ENCODE data around the gene LRRC4C.

Gene LRRC4C

DNA sequence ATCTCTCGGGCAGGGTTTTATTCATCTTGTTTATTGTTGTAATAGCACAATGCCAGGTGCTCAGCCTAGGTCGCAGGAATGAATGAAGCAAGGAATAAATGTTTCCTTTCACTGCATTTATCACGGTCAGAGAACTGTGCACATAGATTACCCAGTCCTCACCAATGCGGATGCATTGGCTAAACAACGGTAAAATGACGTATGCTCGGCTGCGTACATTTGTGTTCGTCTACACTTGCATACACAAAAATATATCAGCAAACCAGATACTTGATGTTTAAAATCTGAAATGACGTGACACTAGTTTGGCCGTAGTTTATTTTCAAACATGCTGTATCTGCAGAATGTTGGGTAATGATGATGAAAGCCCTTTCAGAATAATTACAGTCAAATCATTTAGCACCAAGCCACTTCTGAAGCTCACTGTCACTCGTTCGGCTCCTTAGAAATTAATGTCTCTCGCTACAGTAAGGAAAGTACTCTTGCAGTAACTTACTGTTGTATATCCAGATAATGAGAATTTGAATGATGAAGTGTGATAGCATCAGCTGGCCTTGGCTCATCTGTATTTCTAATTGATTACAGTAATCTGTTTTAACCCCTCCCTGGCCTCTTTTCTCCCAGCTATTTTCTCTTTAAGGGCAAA is 268.9 kb downstream of the LRRC4C start:
- Histone ChIP-seq H3K4me1 (ENCODE audit: control insufficient read depth, insufficient read depth, low read length) (no peaks in the 10 kb centered on the region), H3K9ac (ENCODE audit: low read length) (no peak overlapping the region), H3K4me3 (ENCODE audit: low read length) (no peak overlapping the region), H3K9me3 (ENCODE audit: control insufficient read depth, low read length) (peaks cover 11% of the 10 kb centered on the region), H3K36me3 (ENCODE audit: control insufficient read depth, insufficient read depth, low read length, severe bottlenecking) (no peaks in the 10 kb centered on the region), H3K27me3 (replicated peaks; ENCODE audit: control insufficient read depth, insufficient read depth, low read length) (no peaks in the 10 kb centered on the region)
- no peak for DNase-seq (ENCODE audit: low read depth)

- Histone ChIP-seq H3K4me3 (ENCODE audit: low read length) (no peak overlapping the region), H3K4me1 (ENCODE audit: control insufficient read depth, insufficient read depth, low read length) (no peaks in the 10 kb centered on the region), H3K9me3 (ENCODE audit: control insufficient read depth, low read length) (peaks cover 11% of the 10 kb centered on the region), H3K36me3 (ENCODE audit: control insufficient read depth, insufficient read depth, low read length, severe bottlenecking) (no peaks in the 10 kb centered on the region), H3K27me3 (replicated peaks; ENCODE audit: control insufficient read depth, insufficient read depth, low read length) (no peaks in the 10 kb centered on the region), H3K9ac (ENCODE audit: low read length) (no peak overlapping the region)
- DNase-seq (ENCODE audit: low read depth): no peak
These were observed 269.6 kb downstream of the LRRC4C start for GRCh38 chr11:41189701-41190436.

- Histone ChIP-seq H3K36me3 (ENCODE audit: control insufficient read depth, insufficient read depth, low read length, severe bottlenecking) (no peaks in the 10 kb centered on the region), H3K9me3 (ENCODE audit: control insufficient read depth, low read length) (no peaks in the 10 kb centered on the region), H3K27me3 (replicated peaks; ENCODE audit: control insufficient read depth, insufficient read depth, low read length) (no peaks in the 10 kb centered on the region), H3K4me1 (ENCODE audit: control insufficient read depth, insufficient read depth, low read length) (no peaks in the 10 kb centered on the region), H3K9ac (ENCODE audit: low read length) (no peak overlapping the region), H3K4me3 (ENCODE audit: low read length) (no peak overlapping the region)
- no peak for DNase-seq (ENCODE audit: low read depth)
These were observed 281.7 kb downstream of the LRRC4C start for GRCh38 chr11:41177791-41178190.

DNA sequence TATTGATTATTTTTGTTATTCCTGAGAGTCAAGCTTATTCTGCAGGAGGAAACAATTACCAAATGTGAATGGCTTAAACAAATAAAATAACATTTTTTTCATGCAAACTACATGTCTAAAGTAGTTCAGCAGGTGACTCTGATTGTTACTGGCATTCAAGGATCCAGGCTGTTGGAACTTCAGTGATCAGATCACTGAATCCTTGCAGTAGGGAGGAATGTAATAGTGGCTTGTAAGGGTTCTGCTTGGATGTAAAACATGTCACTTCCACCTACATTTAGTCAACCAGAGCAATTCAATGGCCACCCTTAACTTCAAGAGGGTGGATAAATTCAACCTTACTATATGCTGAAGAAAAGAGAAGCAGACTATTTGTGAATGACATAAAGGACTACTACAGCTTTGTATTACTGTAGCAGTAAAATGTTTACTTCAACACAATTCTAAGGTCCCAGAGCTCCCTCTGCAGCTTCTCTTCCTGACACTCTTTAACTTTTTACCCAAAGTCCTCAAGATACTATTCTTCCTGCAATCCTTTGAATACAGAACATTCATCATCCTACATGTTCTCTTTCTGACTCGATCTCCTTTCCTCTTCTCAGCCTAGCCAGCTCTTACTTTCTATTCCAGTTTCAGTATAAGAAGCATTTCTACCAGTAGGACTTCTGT is 284.0 kb downstream of the LRRC4C start:
- H3K36me3 ChIP-seq (ENCODE audit: control insufficient read depth, insufficient read depth, low read length, severe bottlenecking): no peaks in the 10 kb centered on the region
- no peaks in the 10 kb centered on the region for H3K9me3 ChIP-seq (ENCODE audit: control insufficient read depth, low read length)
- H3K4me1 ChIP-seq (ENCODE audit: control insufficient read depth, insufficient read depth, low read length): no peaks in the 10 kb centered on the region
- no peaks in the 10 kb centered on the region for H3K27me3 ChIP-seq (replicated peaks; ENCODE audit: control insufficient read depth, insufficient read depth, low read length)
- DNase-seq (ENCODE audit: low read depth): no peak
- no peak overlapping the region for H3K4me3 ChIP-seq (ENCODE audit: low read length)
- no peak overlapping the region for H3K9ac ChIP-seq (ENCODE audit: low read length)

DNA sequence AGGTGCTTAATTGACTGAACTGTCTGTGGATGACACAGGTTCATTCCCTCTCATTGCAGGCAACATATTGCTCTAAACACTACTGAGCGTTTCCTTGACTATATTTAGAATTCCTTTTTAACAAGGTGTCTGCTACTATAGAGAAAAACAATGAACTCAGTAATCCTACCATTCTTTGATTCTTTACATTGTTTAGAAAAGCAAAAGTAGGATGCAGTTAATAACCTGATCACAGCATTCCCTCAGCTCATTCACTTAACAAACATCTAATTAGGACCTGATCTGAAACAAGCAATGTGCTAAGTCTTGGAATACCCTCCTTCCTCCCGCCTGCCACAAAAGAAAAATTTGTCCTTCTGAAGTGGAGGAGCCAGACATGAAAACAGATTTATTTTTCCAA is 313.1 kb downstream of the LRRC4C start:
- Histone ChIP-seq H3K4me1 (ENCODE audit: control insufficient read depth, insufficient read depth, low read length) (no peaks in the 10 kb centered on the region), H3K27me3 (replicated peaks; ENCODE audit: control insufficient read depth, insufficient read depth, low read length) (no peaks in the 10 kb centered on the region), H3K9me3 (ENCODE audit: control insufficient read depth, low read length) (no peaks in the 10 kb centered on the region), H3K9ac (ENCODE audit: low read length) (no peak overlapping the region), H3K4me3 (ENCODE audit: low read length) (no peak overlapping the region), H3K36me3 (ENCODE audit: control insufficient read depth, insufficient read depth, low read length, severe bottlenecking) (no peaks in the 10 kb centered on the region)
- no peak for DNase-seq (ENCODE audit: low read depth)

- H3K9me3 ChIP-seq (ENCODE audit: control insufficient read depth, low read length): no peaks in the 10 kb centered on the region
- DNase-seq (ENCODE audit: low read depth): no peak
- H3K36me3 ChIP-seq (ENCODE audit: control insufficient read depth, insufficient read depth, low read length, severe bottlenecking): no peaks in the 10 kb centered on the region
- H3K27me3 ChIP-seq (replicated peaks; ENCODE audit: control insufficient read depth, insufficient read depth, low read length): no peaks in the 10 kb centered on the region
- H3K4me1 ChIP-seq (ENCODE audit: control insufficient read depth, insufficient read depth, low read length): no peaks in the 10 kb centered on the region
- H3K4me3 ChIP-seq (ENCODE audit: low read length): no peak overlapping the region
- H3K9ac ChIP-seq (ENCODE audit: low read length): no peak overlapping the region
These were observed 314.0 kb downstream of the LRRC4C start for GRCh38 chr11:41145420-41145819.

DNA sequence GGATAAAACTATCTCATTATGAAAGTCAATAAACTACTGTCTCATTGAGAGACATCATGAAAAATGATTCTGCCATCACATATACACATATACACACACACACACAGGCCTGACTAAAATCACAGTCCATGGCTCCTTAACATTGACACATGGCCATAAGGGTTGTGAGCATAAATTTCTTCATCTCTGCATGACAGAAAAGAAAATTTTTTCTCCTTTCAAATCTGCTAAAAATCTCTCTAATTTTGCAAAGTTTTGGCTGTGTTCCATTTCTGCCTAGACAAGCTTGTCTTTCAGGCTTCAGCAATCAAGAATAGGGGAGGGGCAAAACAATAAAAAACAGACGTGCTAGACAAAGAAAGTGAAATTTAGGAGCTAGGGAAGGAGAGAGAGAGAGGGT is 324.5 kb downstream of the LRRC4C start:
- H3K36me3 ChIP-seq (ENCODE audit: control insufficient read depth, insufficient read depth, low read length, severe bottlenecking): no peaks in the 10 kb centered on the region
- H3K9me3 ChIP-seq (ENCODE audit: control insufficient read depth, low read length): no peaks in the 10 kb centered on the region
- no peak for DNase-seq (ENCODE audit: low read depth)
- no peak overlapping the region for H3K9ac ChIP-seq (ENCODE audit: low read length)
- no peak overlapping the region for H3K4me3 ChIP-seq (ENCODE audit: low read length)
- no peaks in the 10 kb centered on the region for H3K4me1 ChIP-seq (ENCODE audit: control insufficient read depth, insufficient read depth, low read length)
- H3K27me3 ChIP-seq (replicated peaks; ENCODE audit: control insufficient read depth, insufficient read depth, low read length): no peaks in the 10 kb centered on the region

GRCh38 chr11:41133023-41133422 is 326.4 kb downstream of the LRRC4C start:
- DNase-seq (ENCODE audit: low read depth): no peak

DNA sequence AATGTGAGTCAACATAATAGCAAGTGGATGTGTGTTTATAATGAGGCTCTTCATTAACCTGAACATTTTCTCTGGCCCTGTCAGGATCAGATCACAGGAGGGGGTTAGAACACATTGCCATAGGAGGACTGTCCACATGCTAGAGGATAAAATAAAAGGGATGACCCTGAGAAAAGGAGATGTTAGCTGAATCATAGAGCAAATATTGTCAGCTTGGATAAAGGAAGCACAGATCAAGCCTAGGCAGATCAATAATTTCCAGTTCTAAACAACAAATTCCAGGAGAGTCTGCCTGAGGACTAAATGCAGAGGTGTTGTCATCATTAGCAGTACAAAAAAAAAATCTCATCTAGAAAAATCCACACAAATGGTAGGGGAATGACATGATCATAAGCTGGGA is 337.9 kb downstream of the LRRC4C start:
- H3K4me3 ChIP-seq (ENCODE audit: low read length): no peak overlapping the region
- DNase-seq (ENCODE audit: low read depth): no peak
- H3K36me3 ChIP-seq (ENCODE audit: control insufficient read depth, insufficient read depth, low read length, severe bottlenecking): no peaks in the 10 kb centered on the region

More at GRCh38 chr11:41133023-41133422, 326.4 kb downstream of the LRRC4C start:
- no peaks in the 10 kb centered on the region for H3K9me3 ChIP-seq (ENCODE audit: control insufficient read depth, low read length)
- no peak overlapping the region for H3K9ac ChIP-seq (ENCODE audit: low read length)
- no peak overlapping the region for H3K4me3 ChIP-seq (ENCODE audit: low read length)
- no peaks in the 10 kb centered on the region for H3K36me3 ChIP-seq (ENCODE audit: control insufficient read depth, insufficient read depth, low read length, severe bottlenecking)
- H3K4me1 ChIP-seq (ENCODE audit: control insufficient read depth, insufficient read depth, low read length): no peaks in the 10 kb centered on the region
- H3K27me3 ChIP-seq (replicated peaks; ENCODE audit: control insufficient read depth, insufficient read depth, low read length): no peaks in the 10 kb centered on the region

DNA sequence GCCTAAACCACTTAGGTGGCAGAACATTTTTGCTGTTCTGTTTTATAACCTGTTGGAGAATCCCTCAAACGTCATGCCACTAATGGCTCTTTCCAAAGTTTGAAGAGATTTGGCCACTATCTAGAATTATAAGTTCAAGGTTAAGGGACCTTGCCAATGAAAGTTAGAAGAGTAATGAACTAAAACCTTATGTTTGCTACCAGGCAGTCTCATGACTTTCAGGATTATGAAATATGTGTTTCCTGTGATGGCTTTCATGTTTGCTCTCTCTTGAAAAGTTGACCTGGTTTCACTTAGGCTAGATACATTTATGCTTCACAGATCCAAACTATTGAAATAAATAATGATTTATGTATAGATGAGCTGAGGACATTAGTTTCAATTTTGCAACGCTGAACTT is 340.0 kb downstream of the LRRC4C start:
- H3K4me1 ChIP-seq (ENCODE audit: control insufficient read depth, insufficient read depth, low read length): no peaks in the 10 kb centered on the region
- no peaks in the 10 kb centered on the region for H3K9me3 ChIP-seq (ENCODE audit: control insufficient read depth, low read length)
- no peak overlapping the region for H3K9ac ChIP-seq (ENCODE audit: low read length)
- no peaks in the 10 kb centered on the region for H3K36me3 ChIP-seq (ENCODE audit: control insufficient read depth, insufficient read depth, low read length, severe bottlenecking)
- no peak for DNase-seq (ENCODE audit: low read depth)
- H3K4me3 ChIP-seq (ENCODE audit: low read length): no peak overlapping the region
- no peaks in the 10 kb centered on the region for H3K27me3 ChIP-seq (replicated peaks; ENCODE audit: control insufficient read depth, insufficient read depth, low read length)

More for the DNA sequence above, 337.9 kb downstream of the LRRC4C start:
- no peak overlapping the region for H3K9ac ChIP-seq (ENCODE audit: low read length)
- no peaks in the 10 kb centered on the region for H3K9me3 ChIP-seq (ENCODE audit: control insufficient read depth, low read length)
- no peaks in the 10 kb centered on the region for H3K4me1 ChIP-seq (ENCODE audit: control insufficient read depth, insufficient read depth, low read length)
- no peaks in the 10 kb centered on the region for H3K27me3 ChIP-seq (replicated peaks; ENCODE audit: control insufficient read depth, insufficient read depth, low read length)

- no peaks in the 10 kb centered on the region for H3K9me3 ChIP-seq (ENCODE audit: control insufficient read depth, low read length)
- H3K27me3 ChIP-seq (replicated peaks; ENCODE audit: control insufficient read depth, insufficient read depth, low read length): no peaks in the 10 kb centered on the region
- no peak overlapping the region for H3K9ac ChIP-seq (ENCODE audit: low read length)
- no peaks in the 10 kb centered on the region for H3K4me1 ChIP-seq (ENCODE audit: control insufficient read depth, insufficient read depth, low read length)
- no peak for DNase-seq (ENCODE audit: low read depth)
- no peak overlapping the region for H3K4me3 ChIP-seq (ENCODE audit: low read length)
- H3K36me3 ChIP-seq (ENCODE audit: control insufficient read depth, insufficient read depth, low read length, severe bottlenecking): no peaks in the 10 kb centered on the region
These were observed 340.9 kb downstream of the LRRC4C start for GRCh38 chr11:41118521-41118920.

All from adipocyte (in vitro differentiated cells).